HEK293 (cell line): ENCODE measurements around the gene CARM1.

ENCODE experiments used
- SP3 ChIP-seq: fragments of 450-650 bp; formaldehyde crosslinking; IDR thresholded peaks from 2 replicates; pipeline ENCODE4 v1.5.1; 2016; ENCODE audit warnings: missing biosample characterization, missing genetic modification characterization
- TF ChIP-seq, protein P1 (sequence below): fragments of 450-650 bp; formaldehyde crosslinking; IDR thresholded peaks from 2 replicates; pipeline ENCODE4 v1.5.1; 2016; ENCODE audit warnings: missing biosample characterization, missing genetic modification characterization

DNA sequence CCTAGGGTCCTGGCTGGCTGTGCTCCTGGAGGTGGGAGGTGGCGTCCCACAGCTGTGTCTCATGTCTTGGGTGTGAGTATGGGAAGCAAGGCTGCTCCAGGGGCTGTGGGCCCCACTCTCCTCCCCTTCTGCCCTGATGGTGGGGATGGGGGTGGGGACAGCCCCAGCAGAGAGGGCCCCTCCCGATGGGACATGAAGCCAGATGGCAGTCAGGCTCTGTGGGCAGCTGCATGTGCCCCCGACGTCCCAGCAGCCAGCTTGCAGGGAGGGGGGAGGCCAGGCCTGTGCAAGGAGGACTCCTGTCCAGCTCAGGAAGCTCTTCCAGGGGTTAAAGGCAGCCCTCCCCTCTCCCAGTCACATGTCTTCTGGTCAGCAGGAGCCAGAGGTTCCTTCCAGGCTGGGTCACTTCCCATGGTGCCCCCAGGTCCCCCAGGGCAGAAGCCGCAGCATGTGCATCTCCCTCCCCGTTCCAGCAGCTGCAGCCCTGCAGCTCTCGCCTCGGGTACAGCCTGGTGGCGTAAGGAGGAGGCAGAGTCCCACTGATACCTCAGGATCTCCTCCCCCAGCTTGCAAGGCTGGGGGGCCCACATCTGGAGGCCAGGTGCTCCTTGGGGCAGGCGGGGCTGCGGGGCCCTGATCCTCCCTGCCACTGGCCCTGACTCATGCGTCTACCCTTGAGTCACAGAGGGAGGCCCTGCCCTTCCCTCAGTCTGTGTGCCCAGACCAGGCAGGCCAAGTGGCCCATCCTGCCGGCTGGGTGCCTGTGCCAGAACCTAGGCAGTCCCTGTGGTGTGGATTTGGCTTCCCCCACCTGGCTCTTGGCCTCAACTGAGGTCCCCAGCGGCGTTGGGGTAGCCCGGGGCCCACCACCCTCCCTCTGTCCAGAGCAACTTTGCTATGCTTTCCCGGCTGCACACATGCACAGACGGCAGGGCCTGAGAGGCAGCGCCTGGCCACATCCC, 44.1 kb downstream of the CARM1 start:
- TF ChIP-seq SP3 (tag by site-specific recombination): no peak
- TF ChIP-seq, protein P1, sequence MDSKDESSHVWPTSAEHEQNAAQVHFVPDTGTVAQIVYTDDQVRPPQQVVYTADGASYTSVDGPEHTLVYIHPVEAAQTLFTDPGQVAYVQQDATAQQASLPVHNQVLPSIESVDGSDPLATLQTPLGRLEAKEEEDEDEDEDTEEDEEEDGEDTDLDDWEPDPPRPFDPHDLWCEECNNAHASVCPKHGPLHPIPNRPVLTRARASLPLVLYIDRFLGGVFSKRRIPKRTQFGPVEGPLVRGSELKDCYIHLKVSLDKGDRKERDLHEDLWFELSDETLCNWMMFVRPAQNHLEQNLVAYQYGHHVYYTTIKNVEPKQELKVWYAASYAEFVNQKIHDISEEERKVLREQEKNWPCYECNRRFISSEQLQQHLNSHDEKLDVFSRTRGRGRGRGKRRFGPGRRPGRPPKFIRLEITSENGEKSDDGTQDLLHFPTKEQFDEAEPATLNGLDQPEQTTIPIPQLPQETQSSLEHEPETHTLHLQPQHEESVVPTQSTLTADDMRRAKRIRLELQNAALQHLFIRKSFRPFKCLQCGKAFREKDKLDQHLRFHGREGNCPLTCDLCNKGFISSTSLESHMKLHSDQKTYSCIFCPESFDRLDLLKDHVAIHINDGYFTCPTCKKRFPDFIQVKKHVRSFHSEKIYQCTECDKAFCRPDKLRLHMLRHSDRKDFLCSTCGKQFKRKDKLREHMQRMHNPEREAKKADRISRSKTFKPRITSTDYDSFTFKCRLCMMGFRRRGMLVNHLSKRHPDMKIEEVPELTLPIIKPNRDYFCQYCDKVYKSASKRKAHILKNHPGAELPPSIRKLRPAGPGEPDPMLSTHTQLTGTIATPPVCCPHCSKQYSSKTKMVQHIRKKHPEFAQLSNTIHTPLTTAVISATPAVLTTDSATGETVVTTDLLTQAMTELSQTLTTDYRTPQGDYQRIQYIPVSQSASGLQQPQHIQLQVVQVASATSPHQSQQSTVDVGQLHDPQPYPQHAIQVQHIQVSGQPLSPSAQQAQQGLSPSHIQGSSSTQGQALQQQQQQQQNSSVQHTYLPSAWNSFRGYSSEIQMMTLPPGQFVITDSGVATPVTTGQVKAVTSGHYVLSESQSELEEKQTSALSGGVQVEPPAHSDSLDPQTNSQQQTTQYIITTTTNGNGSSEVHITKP (tag by site-specific recombination): no peak
